A673 (cell line): ENCODE results near the gene FXYD4. TPM values are rescaled to one million over a fixed set of nuclear protein-coding genes. Genes with fewer than 3 reads are reported as not detected.
"Not testable (repeated sequence)": the region's sequence is repeated elsewhere in the genome, so short reads cannot be mapped to it uniquely, and the experiment has no call there.

Experiments used
- BruUV-seq: library from RNA; stranded (reverse); fragments of 400-500 nt; replicated peaks from 2 replicates; lab custom pipeline; 2021; lab: Mats Ljungman, UMichigan
- CTCF ChIA-PET: fragments of 300-600 bp; sonication (Branson Sonifier 250); formaldehyde crosslinking; loops from one replicate; lab custom pipeline; 2022; ENCODE audit warnings: antibody characterized with exemption; lab: Charles Lee
- POLR2A ChIA-PET: fragments of 300-600 bp; sonication (Branson Sonifier 250); formaldehyde crosslinking; loops from one replicate; lab custom pipeline; 2022; ENCODE audit warnings: antibody characterized with exemption; ENCODE audit not compliant: low non-redundant PET; lab: Charles Lee
- DNase-seq: peaks from one replicate; pipeline ENCODE4 v3.0.0-alpha.2; 2015; ENCODE audit warnings: low spot score
- H3K27ac ChIP-seq: fragments of 200-600 bp; sonication (generic); 2 replicates; pipeline ENCODE4 v1.5.1; 2016; ENCODE audit warnings: mixed run types, low read depth, mild to moderate bottlenecking, mixed read lengths, antibody characterized with exemption, low read length; ENCODE audit not compliant: poor library complexity, severe bottlenecking
- H3K27me3 ChIP-seq: fragments of 200-600 bp; sonication (generic); replicated peaks from 2 replicates; pipeline ENCODE4 v1.6.1; 2017; ENCODE audit warnings: mixed run types, low read depth, mild to moderate bottlenecking, mixed read lengths, antibody characterized with exemption, low read length; ENCODE audit not compliant: insufficient read depth, poor library complexity
- H3K36me3 ChIP-seq: fragments of 200-600 bp; sonication (generic); 2 replicates; pipeline ENCODE4 v1.6.1; 2016; ENCODE audit warnings: mixed run types, mild to moderate bottlenecking, mixed read lengths, antibody characterized with exemption, low read length; ENCODE audit not compliant: insufficient read depth, poor library complexity, severe bottlenecking
- H3K4me1 ChIP-seq: fragments of 200-600 bp; sonication (generic); 2 replicates; pipeline ENCODE4 v1.6.1; 2017; ENCODE audit warnings: mixed run types, mild to moderate bottlenecking, mixed read lengths, antibody characterized with exemption, low read length; ENCODE audit not compliant: insufficient read depth, poor library complexity, severe bottlenecking
- H3K4me3 ChIP-seq: fragments of 200-600 bp; sonication (generic); 2 replicates; pipeline ENCODE4 v1.5.1; 2016; ENCODE audit warnings: low read depth, mixed run types, mild to moderate bottlenecking, mixed read lengths, low read length; ENCODE audit not compliant: poor library complexity, severe bottlenecking
- H3K9me3 ChIP-seq: fragments of 200-600 bp; sonication (generic); 2 replicates; pipeline ENCODE4 v1.6.1; 2016; ENCODE audit warnings: mixed run types, low read depth, mild to moderate bottlenecking, mixed read lengths, antibody characterized with exemption, low read length; ENCODE audit not compliant: poor library complexity, severe bottlenecking
- CTCF ChIP-seq: fragments of 300-800, 200-600 bp; sonication (generic); conservative IDR thresholded peaks from 2 replicates; pipeline ENCODE4 v1.5.1; 2017; ENCODE audit warnings: low read depth, mild to moderate bottlenecking, antibody characterized with exemption, low read length, moderate library complexity, mixed read lengths
- EZH2 ChIP-seq: fragments of 200-600 bp; sonication (generic); IDR thresholded peaks from 2 replicates; pipeline ENCODE4 v1.6.1; 2017; ENCODE audit warnings: borderline replicate concordance, low read depth, mild to moderate bottlenecking, mixed read lengths, antibody characterized with exemption, low read length; ENCODE audit not compliant: poor library complexity, severe bottlenecking
- intact Hi-C: fragments of 100-400 bp; cut with micrococcal nuclease; formaldehyde crosslinking; loops from one replicate; pipeline ENCODE4 v1.10.0; 2022; ENCODE audit not compliant: unreplicated experiment
- total RNA-seq: library from RNA; stranded (reverse); gene quantifications from 2 replicates; pipeline ENCODE4 v1.2.3, GENCODE V29; 2021

Gene FXYD4
- total RNA-seq, 1 experiment from 2014 or later = not detected

- Histone ChIP-seq H3K4me1 (no peaks in the 10 kb centered on the region), H3K9me3 (no peaks in the 10 kb centered on the region), H3K4me3 (no peak overlapping the region), H3K27me3 (no peaks in the 10 kb centered on the region), H3K27ac (no peak overlapping the region), H3K36me3 (no peaks in the 10 kb centered on the region)
- BruUV-seq = no TSS peak
- intact Hi-C loops = no loop called here
- ChIA-PET CTCF (no interaction called here), POLR2A (no interaction called here)
- TF ChIP-seq CTCF (no peak), EZH2 (no peak)
- no peak for DNase-seq
These were observed 37.8 kb upstream of the FXYD4 start for GRCh38 chr10:43333653-43334052.

GRCh38 chr10:43336061-43336460 lies 35.4 kb upstream of the FXYD4 start:
- ChIA-PET CTCF (no interaction called here), POLR2A (interaction anchor here (0.6 kb wide), 1 partner anchor 54 kb away, joined by 3 read pairs; no protein-coding TSS in a partner anchor)
- no peak for DNase-seq
- no peaks in the 10 kb centered on the region for H3K36me3 ChIP-seq
- BruUV-seq = no TSS peak
- H3K4me1 ChIP-seq = no peaks in the 10 kb centered on the region
- H3K9me3 ChIP-seq = no peaks in the 10 kb centered on the region
- TF ChIP-seq EZH2 (no peak), CTCF (no peak)
- H3K27ac ChIP-seq = no peak overlapping the region
- H3K27me3 ChIP-seq = no peaks in the 10 kb centered on the region
- intact Hi-C loops = no loop called here
- no peak overlapping the region for H3K4me3 ChIP-seq

- DNase-seq = no peak
- no peak overlapping the region for H3K4me3 ChIP-seq
- TF ChIP-seq EZH2 (no peak), CTCF (no peak)
- H3K27me3 ChIP-seq = no peaks in the 10 kb centered on the region
- no peaks in the 10 kb centered on the region for H3K4me1 ChIP-seq
- POLR2A ChIA-PET = interaction anchor here (0.6 kb wide), 1 partner anchor 54 kb away, joined by 3 read pairs; no protein-coding TSS in a partner anchor
- H3K36me3 ChIP-seq = no peaks in the 10 kb centered on the region
- intact Hi-C loops = no loop called here
- no peaks in the 10 kb centered on the region for H3K9me3 ChIP-seq
- CTCF ChIA-PET = no interaction called here
- H3K27ac ChIP-seq = no peak overlapping the region
- BruUV-seq = no TSS peak
These were observed 34.7 kb upstream of the FXYD4 start for GRCh38 chr10:43336641-43337318.

GRCh38 chr10:43337536-43337935 lies 33.9 kb upstream of the FXYD4 start:
- CTCF ChIA-PET, H3K36me3 ChIP-seq, H3K4me1 ChIP-seq, POLR2A ChIA-PET, H3K4me3 ChIP-seq, H3K27ac ChIP-seq, H3K9me3 ChIP-seq, DNase-seq, H3K27me3 ChIP-seq, BruUV-seq, intact Hi-C loops: not testable (repeated sequence)
